ENCODE data around the gene IPO11.

GRCh38 chr5:62547945-62548630, 135.5 kb downstream of the IPO11 start:
- TF ChIP-seq CTCF (IDR thresholded peaks at IDR 0.05; ENCODE audit: insufficient read depth, low read length, poor library complexity, severe bottlenecking) (no peak), EZH2phosphoT487 (conservative IDR thresholded peaks at IDR 0.05; ENCODE audit: low read length) (no peak)
